ENCODE results near the gene KRTAP10-6. TPM values are rescaled to one million over a fixed set of nuclear protein-coding genes. Genes with fewer than 3 reads are reported as not detected.
"Not testable (repeated sequence)": the region's sequence is repeated elsewhere in the genome, so short reads cannot be mapped to it uniquely, and the experiment has no call there.

Gene KRTAP10-6
- total RNA-seq, 1 experiment from 2014 or later, result not detected

- H3K27me3 ChIP-seq; H3K4me1 ChIP-seq; DNase-seq; H3K27ac ChIP-seq; H3K4me3 ChIP-seq; H3K36me3 ChIP-seq; H3K9me3 ChIP-seq (replicated peaks): not testable (repeated sequence)
Observed at GRCh38 chr21:44580231-44580821, 12.0 kb downstream of the KRTAP10-6 start, which contains the start of gene KRTAP10-5. TSS of gene KRTAP10-5 (minus strand) at chr21:44580604. CDS start at chr21:44580578, 26 bp downstream.

- no peak overlapping the region for H3K4me3 ChIP-seq
- DNase-seq, result no peak
Observed at GRCh38 chr21:44579833-44580144, 12.5 kb downstream of the KRTAP10-6 start.

GRCh38 chr21:44579056-44579832 lies 13.1 kb downstream of the KRTAP10-6 start:
- Histone ChIP-seq H3K4me1 (no peaks in the 10 kb centered on the region), H3K27ac (no peak overlapping the region), H3K27me3 (no peaks in the 10 kb centered on the region), H3K9me3 (replicated peaks) (0 out of 2 replicates have a peak, but pooled peaks cover 4% of the 10 kb centered on the region), H3K4me3 (no peak overlapping the region), H3K36me3 (no peaks in the 10 kb centered on the region)
- no peak for DNase-seq

More at GRCh38 chr21:44579833-44580144, 12.5 kb downstream of the KRTAP10-6 start:
- H3K36me3 ChIP-seq, result no peaks in the 10 kb centered on the region
- no peak overlapping the region for H3K27ac ChIP-seq
- no peaks in the 10 kb centered on the region for H3K4me1 ChIP-seq
- H3K9me3 ChIP-seq (replicated peaks), result 0 out of 2 replicates have a peak, but pooled peaks cover 4% of the 10 kb centered on the region
- H3K27me3 ChIP-seq, result no peaks in the 10 kb centered on the region

GRCh38 chr21:44578371-44579055 lies 13.8 kb downstream of the KRTAP10-6 start:
- no peak for DNase-seq
- H3K4me1 ChIP-seq, result no peaks in the 10 kb centered on the region
- H3K9me3 ChIP-seq (replicated peaks), result 0 out of 2 replicates have a peak, but pooled peaks cover 4% of the 10 kb centered on the region
- no peak overlapping the region for H3K27ac ChIP-seq
- no peaks in the 10 kb centered on the region for H3K36me3 ChIP-seq
- no peaks in the 10 kb centered on the region for H3K27me3 ChIP-seq
- H3K4me3 ChIP-seq, result no peak overlapping the region

- 0 out of 2 replicates have a peak, but pooled peaks cover 4% of the 10 kb centered on the region for H3K9me3 ChIP-seq (replicated peaks)
- H3K27me3 ChIP-seq, result no peaks in the 10 kb centered on the region
- no peak overlapping the region for H3K27ac ChIP-seq
- no peaks in the 10 kb centered on the region for H3K36me3 ChIP-seq
- no peak for DNase-seq
- H3K4me1 ChIP-seq, result no peaks in the 10 kb centered on the region
- no peak overlapping the region for H3K4me3 ChIP-seq
Observed at GRCh38 chr21:44576025-44576420, 16.3 kb downstream of the KRTAP10-6 start.

GRCh38 chr21:44575307-44576024 lies 16.8 kb downstream of the KRTAP10-6 start:
- H3K9me3 ChIP-seq (replicated peaks), result 0 out of 2 replicates have a peak, but pooled peaks cover 4% of the 10 kb centered on the region
- no peaks in the 10 kb centered on the region for H3K27me3 ChIP-seq
- H3K27ac ChIP-seq, result no peak overlapping the region
- H3K4me3 ChIP-seq, result no peak overlapping the region
- no peaks in the 10 kb centered on the region for H3K36me3 ChIP-seq
- H3K4me1 ChIP-seq, result no peaks in the 10 kb centered on the region
- DNase-seq, result no peak

GRCh38 chr21:44574457-44575306 lies 17.6 kb downstream of the KRTAP10-6 start:
- Histone ChIP-seq H3K36me3 (no peaks in the 10 kb centered on the region), H3K4me1 (no peaks in the 10 kb centered on the region), H3K27ac (no peak overlapping the region), H3K9me3 (replicated peaks) (0 out of 2 replicates have a peak, but pooled peaks cover 4% of the 10 kb centered on the region), H3K4me3 (no peak overlapping the region), H3K27me3 (no peaks in the 10 kb centered on the region)
- DNase-seq, result no peak

GRCh38 chr21:44573630-44574456 lies 18.5 kb downstream of the KRTAP10-6 start, which contains the start of gene KRTAP10-4:
TSS of gene KRTAP10-4 (plus strand) at chr21:44573729. CDS start at chr21:44573759, 30 bp downstream.
- not testable (repeated sequence) for H3K27me3 ChIP-seq; H3K4me3 ChIP-seq; H3K36me3 ChIP-seq; DNase-seq; H3K4me1 ChIP-seq; H3K27ac ChIP-seq; H3K9me3 ChIP-seq (replicated peaks)

GRCh38 chr21:44572959-44573583 lies 19.2 kb downstream of the KRTAP10-6 start:
- Histone ChIP-seq H3K27ac (no peak overlapping the region), H3K4me1 (no peaks in the 10 kb centered on the region), H3K4me3 (no peak overlapping the region), H3K9me3 (replicated peaks) (0 out of 2 replicates have a peak, but pooled peaks cover 4% of the 10 kb centered on the region), H3K36me3 (no peaks in the 10 kb centered on the region), H3K27me3 (no peaks in the 10 kb centered on the region)
- DNase-seq, result no peak

GRCh38 chr21:44571844-44572782 lies 20.2 kb downstream of the KRTAP10-6 start:
- H3K36me3 ChIP-seq, result no peaks in the 10 kb centered on the region
- H3K27ac ChIP-seq, result no peak overlapping the region
- no peak for DNase-seq
- 0 out of 2 replicates have a peak, but pooled peaks cover 4% of the 10 kb centered on the region for H3K9me3 ChIP-seq (replicated peaks)
- H3K27me3 ChIP-seq, result no peaks in the 10 kb centered on the region
- no peaks in the 10 kb centered on the region for H3K4me1 ChIP-seq
- no peak overlapping the region for H3K4me3 ChIP-seq

GRCh38 chr21:44571296-44571695 lies 21.0 kb downstream of the KRTAP10-6 start:
- Histone ChIP-seq H3K9me3 (replicated peaks) (no peaks in the 10 kb centered on the region), H3K27me3 (no peaks in the 10 kb centered on the region), H3K27ac (no peak overlapping the region), H3K36me3 (no peaks in the 10 kb centered on the region), H3K4me1 (no peaks in the 10 kb centered on the region), H3K4me3 (no peak overlapping the region)
- no peak for DNase-seq
